Measurements from ENCODE around the gene ACCSL.

DNA sequence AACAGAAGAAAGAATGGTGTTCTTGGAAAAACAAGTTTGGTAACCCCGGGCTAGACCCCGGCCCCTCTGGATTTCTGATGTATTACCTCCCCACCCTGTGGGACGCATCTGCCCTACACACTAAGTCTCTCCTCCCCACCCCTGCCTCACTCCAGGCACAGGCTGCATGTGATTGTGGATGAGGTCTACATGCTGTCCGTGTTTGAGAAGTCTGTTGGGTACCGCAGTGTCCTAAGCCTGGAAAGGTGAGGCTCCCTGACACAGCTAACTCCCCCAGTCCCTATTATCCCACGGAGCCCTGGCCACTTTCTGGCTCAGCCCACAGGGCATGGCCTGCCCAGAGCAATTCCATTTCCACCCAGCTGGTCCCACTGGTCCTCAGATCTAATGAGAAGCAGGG lies 31.6 kb downstream of the ACCSL start:
- TF ChIP-seq, protein P1, sequence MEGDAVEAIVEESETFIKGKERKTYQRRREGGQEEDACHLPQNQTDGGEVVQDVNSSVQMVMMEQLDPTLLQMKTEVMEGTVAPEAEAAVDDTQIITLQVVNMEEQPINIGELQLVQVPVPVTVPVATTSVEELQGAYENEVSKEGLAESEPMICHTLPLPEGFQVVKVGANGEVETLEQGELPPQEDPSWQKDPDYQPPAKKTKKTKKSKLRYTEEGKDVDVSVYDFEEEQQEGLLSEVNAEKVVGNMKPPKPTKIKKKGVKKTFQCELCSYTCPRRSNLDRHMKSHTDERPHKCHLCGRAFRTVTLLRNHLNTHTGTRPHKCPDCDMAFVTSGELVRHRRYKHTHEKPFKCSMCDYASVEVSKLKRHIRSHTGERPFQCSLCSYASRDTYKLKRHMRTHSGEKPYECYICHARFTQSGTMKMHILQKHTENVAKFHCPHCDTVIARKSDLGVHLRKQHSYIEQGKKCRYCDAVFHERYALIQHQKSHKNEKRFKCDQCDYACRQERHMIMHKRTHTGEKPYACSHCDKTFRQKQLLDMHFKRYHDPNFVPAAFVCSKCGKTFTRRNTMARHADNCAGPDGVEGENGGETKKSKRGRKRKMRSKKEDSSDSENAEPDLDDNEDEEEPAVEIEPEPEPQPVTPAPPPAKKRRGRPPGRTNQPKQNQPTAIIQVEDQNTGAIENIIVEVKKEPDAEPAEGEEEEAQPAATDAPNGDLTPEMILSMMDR (IDR thresholded peaks at IDR 0.05): no peak
- no peak for TF ChIP-seq POLR2A (IDR thresholded peaks at IDR 0.05)
